Activated CD8-positive, alpha-beta memory T cell treated with anti-CD3 and anti-CD28 coated beads, Interleukin-2, amount 50 U/mL, for 24 hours (primary cell): Measurements from ENCODE around the gene S100A12.
"Not testable (repeated sequence)": the region's sequence is repeated elsewhere in the genome, so short reads cannot be mapped to it uniquely, and the experiment has no call there.

Source experiments
- DNase-seq: peaks from one replicate; pipeline ENCODE4 v3.0.0-alpha.2; 2020; ENCODE audit errors: extremely low read depth

S100A12 gene

GRCh38 chr1:153353226-153353947 lies 22.0 kb downstream of the S100A12 start:
- DNase-seq: no peak

GRCh38 chr1:153352523-153352922 lies 22.9 kb downstream of the S100A12 start:
- DNase-seq: no peak

- no peak for DNase-seq
These were observed 25.0 kb downstream of the S100A12 start for GRCh38 chr1:153350321-153350957.

- no peak for DNase-seq
These were observed 25.8 kb downstream of the S100A12 start for GRCh38 chr1:153349363-153350320.

GRCh38 chr1:153348511-153349362 lies 26.7 kb downstream of the S100A12 start, which contains the start of gene PGLYRP4:
Gene PGLYRP4, minus strand, starts transcription at chr1:153348841. Its CDS starts 909 bp downstream, at chr1:153347932.
- DNase-seq: no peak

- no peak for DNase-seq
These were observed 27.6 kb downstream of the S100A12 start for GRCh38 chr1:153347856-153348255.

- not testable (repeated sequence) for DNase-seq
These were observed 28.4 kb downstream of the S100A12 start for GRCh38 chr1:153347049-153347448.

GRCh38 chr1:153346077-153346723 lies 29.2 kb downstream of the S100A12 start:
- no peak for DNase-seq

- no peak for DNase-seq
These were observed 30.0 kb downstream of the S100A12 start for GRCh38 chr1:153345187-153346076.

- DNase-seq: no peak
These were observed 30.7 kb downstream of the S100A12 start for GRCh38 chr1:153344718-153345025.

GRCh38 chr1:153343811-153344717 lies 31.4 kb downstream of the S100A12 start:
- DNase-seq: no peak

- DNase-seq: no peak
These were observed 32.3 kb downstream of the S100A12 start for GRCh38 chr1:153343040-153343681.

GRCh38 chr1:153342178-153342577 lies 33.2 kb downstream of the S100A12 start:
- no peak for DNase-seq

- DNase-seq: no peak
These were observed 33.9 kb downstream of the S100A12 start for GRCh38 chr1:153341431-153341934.

GRCh38 chr1:153340356-153340755 lies 35.1 kb downstream of the S100A12 start:
- no peak for DNase-seq

- no peak for DNase-seq
These were observed 35.6 kb downstream of the S100A12 start for GRCh38 chr1:153339802-153340201.

GRCh38 chr1:153337980-153338853 lies 37.2 kb downstream of the S100A12 start:
- no peak for DNase-seq
